HEK293T (cell line): Measurements from ENCODE around the gene TAF5L.

Experiments used
- ELF4 ChIP-seq: fragments of 450-650 bp; IDR thresholded peaks from 2 replicates; pipeline ENCODE4 v1.6.1; 2017; ENCODE audit warnings: antibody characterized with exemption
- FOXA1 ChIP-seq: fragments of 450-650 bp; IDR thresholded peaks from 2 replicates; pipeline ENCODE4 v1.6.1; 2016; ENCODE audit warnings: mild to moderate bottlenecking
- FOXK2 ChIP-seq: fragments of 450-650 bp; IDR thresholded peaks from 2 replicates; pipeline ENCODE4 v1.6.1; 2016; ENCODE audit warnings: mild to moderate bottlenecking
- FOXM1 ChIP-seq: fragments of 450-650 bp; IDR thresholded peaks from 2 replicates; pipeline ENCODE4 v1.6.1; 2017; ENCODE audit warnings: mild to moderate bottlenecking, borderline replicate concordance
- HDGF ChIP-seq: fragments of 450-650 bp; IDR thresholded peaks from 2 replicates; pipeline ENCODE4 v1.6.1; 2017; ENCODE audit warnings: antibody characterized with exemption, borderline replicate concordance
- LEF1 ChIP-seq: fragments of 450-650 bp; IDR thresholded peaks from 2 replicates; pipeline ENCODE4 v1.6.1; 2017; ENCODE audit warnings: mild to moderate bottlenecking, borderline replicate concordance
- NFRKB ChIP-seq: fragments of 450-650 bp; IDR thresholded peaks from 2 replicates; pipeline ENCODE4 v1.6.1; 2016; ENCODE audit warnings: mild to moderate bottlenecking, moderate library complexity
- SP1 ChIP-seq: fragments of 450-650 bp; IDR thresholded peaks from 2 replicates; pipeline ENCODE4 v1.6.1; 2017
- SUZ12 ChIP-seq: fragments of 450-650 bp; IDR thresholded peaks from 2 replicates; pipeline ENCODE4 v1.6.1; 2016; ENCODE audit warnings: mild to moderate bottlenecking
- TARDBP ChIP-seq: fragments of 450-650 bp; IDR thresholded peaks from 2 replicates; pipeline ENCODE4 v1.6.1; 2016
- ZNF384 ChIP-seq: fragments of 450-650 bp; IDR thresholded peaks from 2 replicates; pipeline ENCODE4 v1.6.1; 2016
- TF ChIP-seq, protein P1 (sequence below): fragments of 450-650 bp; IDR thresholded peaks from 2 replicates; pipeline ENCODE4 v1.6.1; 2016

- TF ChIP-seq SP1 = no peak
- TF ChIP-seq ZNF384 = no peak
- TF ChIP-seq FOXA1 = no peak
- TF ChIP-seq, protein P1, sequence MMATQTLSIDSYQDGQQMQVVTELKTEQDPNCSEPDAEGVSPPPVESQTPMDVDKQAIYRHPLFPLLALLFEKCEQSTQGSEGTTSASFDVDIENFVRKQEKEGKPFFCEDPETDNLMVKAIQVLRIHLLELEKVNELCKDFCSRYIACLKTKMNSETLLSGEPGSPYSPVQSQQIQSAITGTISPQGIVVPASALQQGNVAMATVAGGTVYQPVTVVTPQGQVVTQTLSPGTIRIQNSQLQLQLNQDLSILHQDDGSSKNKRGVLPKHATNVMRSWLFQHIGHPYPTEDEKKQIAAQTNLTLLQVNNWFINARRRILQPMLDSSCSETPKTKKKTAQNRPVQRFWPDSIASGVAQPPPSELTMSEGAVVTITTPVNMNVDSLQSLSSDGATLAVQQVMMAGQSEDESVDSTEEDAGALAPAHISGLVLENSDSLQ = no peak
- no peak for TF ChIP-seq FOXK2
- no peak for TF ChIP-seq SUZ12
- no peak for TF ChIP-seq HDGF
- no peak for TF ChIP-seq TARDBP
- TF ChIP-seq ELF4 = no peak
- no peak for TF ChIP-seq FOXM1
- TF ChIP-seq LEF1 = no peak
- TF ChIP-seq NFRKB = no peak
These were observed 5.0 kb downstream of the TAF5L start for GRCh38 chr1:229620876-229621275.
